ENCODE results near the gene HIP1.
"Not testable (repeated sequence)": the region's sequence is repeated elsewhere in the genome, so short reads cannot be mapped to it uniquely, and the experiment has no call there.

The HIP1 gene

GRCh38 chr7:75509033-75509432 is 229.7 kb downstream of the HIP1 start:
- H3K4me3 ChIP-seq (ENCODE audit: low read depth, low read length); DNase-seq (ENCODE audit: low read depth): not testable (repeated sequence)

GRCh38 chr7:75492020-75492419 is 246.7 kb downstream of the HIP1 start, which contains the start of gene SPDYE5:
TSS of gene SPDYE5 (plus strand) at chr7:75492320. CDS start at chr7:75494048, 1,728 bp downstream.
- not testable (repeated sequence) for H3K4me3 ChIP-seq (ENCODE audit: low read depth, low read length); DNase-seq (ENCODE audit: low read depth)

GRCh38 chr7:75485979-75486643 is 252.6 kb downstream of the HIP1 start, which contains the start of gene POM121C:
TSS of gene POM121C (minus strand) at chr7:75486299. CDS start at chr7:75441496, 44,803 bp downstream.
- peak; percentile 95 for DNase-seq (ENCODE audit: low read depth)
- H3K4me3 ChIP-seq (ENCODE audit: low read depth, low read length): peak within 1 kb of the TSS; percentile 83

GRCh38 chr7:75485355-75485978 is 253.3 kb downstream of the HIP1 start:
- DNase-seq (ENCODE audit: low read depth): peak; percentile 9
- peak overlapping the region; percentile 83 for H3K4me3 ChIP-seq (ENCODE audit: low read depth, low read length)
